Measurements from ENCODE around the gene UBTD2. TPM values are rescaled to one million over a fixed set of nuclear protein-coding genes. Genes with fewer than 3 reads are reported as not detected.

The UBTD2 gene
- total RNA-seq, 4 donors from 2014 or later, result 6.0 to 35.4 (median 19.0) TPM

DNA sequence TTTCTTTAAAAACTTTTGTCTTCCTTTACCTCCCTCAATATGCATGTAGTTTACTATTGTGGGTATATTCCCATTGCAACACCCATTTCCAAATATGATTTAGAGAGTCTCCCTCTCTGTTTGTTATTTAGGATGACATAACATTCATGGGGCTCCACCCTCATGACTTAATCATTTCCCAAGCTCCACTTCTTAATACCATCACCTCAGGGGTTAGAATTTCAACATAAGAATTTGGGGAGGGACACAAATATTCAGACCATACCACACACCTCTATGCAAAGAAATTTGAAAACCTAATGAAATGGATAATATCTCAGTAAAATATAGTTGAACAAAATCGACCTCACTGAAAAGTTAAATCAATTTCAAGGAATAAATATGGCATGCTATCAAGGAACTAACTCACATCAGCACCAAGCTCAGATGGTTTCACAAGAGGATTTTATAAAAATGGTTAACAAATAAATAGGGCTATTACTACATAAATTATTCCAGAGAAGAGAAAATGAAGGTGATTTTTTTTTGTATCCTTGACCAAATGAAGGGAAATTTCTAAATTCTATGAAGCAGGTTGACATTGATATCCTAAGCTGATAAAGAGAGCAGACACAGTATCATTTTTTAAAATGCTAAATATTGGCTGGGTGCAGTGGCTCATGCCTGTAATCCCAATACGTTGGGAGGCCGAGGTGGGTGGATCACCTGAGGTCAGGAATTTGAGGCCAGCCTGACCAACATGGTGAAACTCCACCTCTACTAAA lies 20.2 kb upstream of the UBTD2 start:
- in situ Hi-C loops (cut with MboI; ENCODE audit: low pct_ligation_motif_present in 1 of 4, low pct_unique_long_range_greater_than_20kb in 1 of 4, low sequenced_read_pairs in 3 of 4) (no loop called here), intact Hi-C loops (cut with DNase I; ENCODE audit: low total_unique reads) (no loop called here)
- peaks cover 0 to 3% (median 0%) of the 10 kb centered on the region in 4 donors for H3K4me1 ChIP-seq
- H3K4me3 ChIP-seq, result no peak overlapping the region
- no peaks in the 10 kb centered on the region for H3K36me3 ChIP-seq
- 56 to 86% methylated on average over 1 to 3 of the region's 3 CpGs for WGBS, 2 donors (ENCODE audit: low coverage in 1 of 2)
- TF ChIP-seq EP300 (IDR thresholded peaks at IDR 0.05; ENCODE audit: low read depth), result no peak
- no peak for TF ChIP-seq POLR2A (IDR thresholded peaks at IDR 0.05)
- TF ChIP-seq POLR2AphosphoS5 (IDR thresholded peaks at IDR 0.05), result no peak
- TF ChIP-seq, protein P1, sequence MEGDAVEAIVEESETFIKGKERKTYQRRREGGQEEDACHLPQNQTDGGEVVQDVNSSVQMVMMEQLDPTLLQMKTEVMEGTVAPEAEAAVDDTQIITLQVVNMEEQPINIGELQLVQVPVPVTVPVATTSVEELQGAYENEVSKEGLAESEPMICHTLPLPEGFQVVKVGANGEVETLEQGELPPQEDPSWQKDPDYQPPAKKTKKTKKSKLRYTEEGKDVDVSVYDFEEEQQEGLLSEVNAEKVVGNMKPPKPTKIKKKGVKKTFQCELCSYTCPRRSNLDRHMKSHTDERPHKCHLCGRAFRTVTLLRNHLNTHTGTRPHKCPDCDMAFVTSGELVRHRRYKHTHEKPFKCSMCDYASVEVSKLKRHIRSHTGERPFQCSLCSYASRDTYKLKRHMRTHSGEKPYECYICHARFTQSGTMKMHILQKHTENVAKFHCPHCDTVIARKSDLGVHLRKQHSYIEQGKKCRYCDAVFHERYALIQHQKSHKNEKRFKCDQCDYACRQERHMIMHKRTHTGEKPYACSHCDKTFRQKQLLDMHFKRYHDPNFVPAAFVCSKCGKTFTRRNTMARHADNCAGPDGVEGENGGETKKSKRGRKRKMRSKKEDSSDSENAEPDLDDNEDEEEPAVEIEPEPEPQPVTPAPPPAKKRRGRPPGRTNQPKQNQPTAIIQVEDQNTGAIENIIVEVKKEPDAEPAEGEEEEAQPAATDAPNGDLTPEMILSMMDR (IDR thresholded peaks at IDR 0.05), result no peak
- no peak for DNase-seq
- H3K9me3 ChIP-seq, result no peaks in the 10 kb centered on the region
- no peaks in the 10 kb centered on the region for H3K27me3 ChIP-seq
- no peak overlapping the region for H3K27ac ChIP-seq

DNA sequence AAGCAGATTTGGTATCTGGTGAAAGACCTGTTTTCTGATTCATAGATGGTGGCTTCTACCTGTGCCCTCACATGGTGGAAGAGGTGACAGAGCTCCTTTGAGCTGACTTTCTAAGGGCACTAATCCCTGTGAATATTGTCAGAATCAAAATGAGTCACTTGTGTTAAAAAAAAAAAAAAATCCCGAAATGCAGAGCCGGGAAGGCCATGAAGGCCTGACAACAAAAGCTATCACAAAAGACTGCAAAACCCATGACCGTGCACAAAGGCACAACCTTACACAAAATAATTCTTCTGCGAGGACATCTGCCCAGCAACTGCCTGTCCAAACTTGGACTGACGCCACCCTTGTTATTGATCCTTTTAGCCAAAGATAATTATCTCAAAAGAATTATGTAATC lies 19.6 kb upstream of the UBTD2 start:
- Histone ChIP-seq H3K4me3 (no peak overlapping the region), H3K9me3 (no peaks in the 10 kb centered on the region), H3K4me1 (peaks cover 0 to 3% (median 0%) of the 10 kb centered on the region in 4 donors), H3K36me3 (no peaks in the 10 kb centered on the region), H3K27me3 (no peaks in the 10 kb centered on the region), H3K27ac (no peak overlapping the region)
- in situ Hi-C loops (cut with MboI; ENCODE audit: low pct_ligation_motif_present in 1 of 4, low pct_unique_long_range_greater_than_20kb in 1 of 4, low sequenced_read_pairs in 3 of 4), result no loop called here
- 85 to 87% methylated on average over 4 to 5 of the region's 5 CpGs for WGBS, 2 donors (ENCODE audit: low coverage in 1 of 2)
- no peak for DNase-seq
- TF ChIP-seq POLR2A (IDR thresholded peaks at IDR 0.05) (no peak), EP300 (IDR thresholded peaks at IDR 0.05; ENCODE audit: low read depth) (no peak), POLR2AphosphoS5 (IDR thresholded peaks at IDR 0.05) (no peak)
- TF ChIP-seq, protein P1 (IDR thresholded peaks at IDR 0.05), result no peak
- intact Hi-C loops (cut with DNase I; ENCODE audit: low total_unique reads), result no loop called here

DNA sequence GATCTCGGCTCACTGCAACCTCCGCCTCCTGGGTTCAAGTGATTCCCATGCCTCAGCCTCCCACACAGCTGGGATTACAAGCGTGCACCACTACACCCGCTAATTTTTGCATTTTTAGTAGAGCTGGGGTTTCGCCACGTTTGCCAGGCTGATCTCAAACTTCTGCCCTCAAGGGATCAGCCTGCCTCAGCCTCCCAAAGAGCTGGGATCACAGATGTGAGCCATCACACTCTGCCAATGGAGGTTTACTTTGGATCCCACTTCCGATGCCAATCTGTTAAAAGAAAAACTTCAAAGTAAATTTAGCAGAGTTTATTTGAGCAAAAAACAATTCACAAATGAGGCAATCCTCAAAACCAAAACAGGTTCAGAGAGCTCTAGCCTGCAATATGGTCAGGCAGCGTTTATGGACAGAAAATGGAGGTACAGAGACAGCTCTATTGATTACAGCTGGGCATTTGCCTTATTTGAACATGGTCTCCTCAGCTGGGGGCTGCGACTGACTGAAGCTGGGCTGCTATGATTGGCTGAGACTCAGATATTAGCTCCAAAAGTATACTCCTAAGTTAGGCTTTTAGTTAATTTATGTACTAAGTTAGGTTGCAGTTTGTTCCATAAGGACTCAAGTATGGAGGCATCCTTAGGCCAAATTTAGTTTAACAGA lies 18.6 kb upstream of the UBTD2 start:
- TF ChIP-seq POLR2A (IDR thresholded peaks at IDR 0.05) (no peak), POLR2AphosphoS5 (IDR thresholded peaks at IDR 0.05) (no peak), EP300 (IDR thresholded peaks at IDR 0.05; ENCODE audit: low read depth) (no peak)
- TF ChIP-seq, protein P1 (IDR thresholded peaks at IDR 0.05), result no peak
- peaks cover 0 to 3% (median 0%) of the 10 kb centered on the region in 4 donors for H3K4me1 ChIP-seq
- no peak for DNase-seq
- H3K36me3 ChIP-seq, result no peaks in the 10 kb centered on the region
- no peaks in the 10 kb centered on the region for H3K27me3 ChIP-seq
- intact Hi-C loops (cut with DNase I; ENCODE audit: low total_unique reads) (no loop called here), in situ Hi-C loops (cut with MboI; ENCODE audit: low pct_ligation_motif_present in 1 of 4, low pct_unique_long_range_greater_than_20kb in 1 of 4, low sequenced_read_pairs in 3 of 4) (no loop called here)
- WGBS, 2 donors (ENCODE audit: low coverage in 1 of 2), result 78 to 93% methylated on average over 4 to 9 of the region's 9 CpGs
- H3K9me3 ChIP-seq, result no peaks in the 10 kb centered on the region
- no peak overlapping the region for H3K4me3 ChIP-seq
- no peak overlapping the region for H3K27ac ChIP-seq

DNA sequence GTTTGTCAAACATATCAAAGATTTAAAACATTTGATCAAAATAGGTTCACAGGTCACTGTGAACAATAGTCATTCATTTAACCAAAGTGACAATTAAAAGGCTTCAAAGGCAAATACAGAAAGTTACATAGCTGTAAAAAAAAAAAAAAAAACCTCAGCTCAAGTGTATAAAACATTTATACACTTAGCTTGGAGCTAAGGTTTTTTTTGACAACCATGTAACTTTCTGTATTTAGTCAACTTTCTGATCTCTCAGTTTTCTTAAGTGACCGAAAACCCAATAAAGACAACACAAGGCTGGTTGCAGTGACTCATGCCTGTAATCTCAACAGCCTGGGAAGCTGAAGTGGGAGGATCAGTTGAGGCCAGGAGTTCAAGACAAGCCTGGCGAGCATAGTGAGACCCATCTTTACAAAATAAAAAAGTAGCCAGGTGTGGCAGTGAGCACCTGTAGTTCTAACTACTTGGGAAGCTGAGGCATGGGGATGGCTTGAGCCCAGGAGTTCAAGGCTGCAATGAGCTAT lies 16.4 kb upstream of the UBTD2 start:
- intact Hi-C loops (cut with DNase I; ENCODE audit: low total_unique reads), result no loop called here
- no peak for DNase-seq
- H3K27me3 ChIP-seq, result no peaks in the 10 kb centered on the region
- in situ Hi-C loops (cut with MboI; ENCODE audit: low pct_ligation_motif_present in 1 of 4, low pct_unique_long_range_greater_than_20kb in 1 of 4, low sequenced_read_pairs in 3 of 4), result loop anchor here in 3 of 4 donors (10.0 to 25.0 kb wide), 3 partner anchors 185 to 195 kb away; no protein-coding TSS in a partner anchor
- TF ChIP-seq, protein P1 (IDR thresholded peaks at IDR 0.05), result no peak
- TF ChIP-seq POLR2AphosphoS5 (IDR thresholded peaks at IDR 0.05) (no peak), POLR2A (IDR thresholded peaks at IDR 0.05) (no peak), EP300 (IDR thresholded peaks at IDR 0.05; ENCODE audit: low read depth) (no peak)
- peaks cover 0 to 3% (median 0%) of the 10 kb centered on the region in 4 donors for H3K4me1 ChIP-seq
- H3K36me3 ChIP-seq, result no peaks in the 10 kb centered on the region
- no peak overlapping the region for H3K4me3 ChIP-seq
- H3K9me3 ChIP-seq, result no peaks in the 10 kb centered on the region
- WGBS, 2 donors (ENCODE audit: low coverage in 1 of 2), result 55 to 62% methylated on average over 1 to 2 of the region's 2 CpGs
- no peak overlapping the region for H3K27ac ChIP-seq

Data from transverse colon (tissue), 4 donors.